Measurements from ENCODE around the gene PTPN18. TPM values are rescaled to one million over a fixed set of nuclear protein-coding genes. Genes with fewer than 3 reads are reported as not detected.

PTPN18 gene
- total RNA-seq, 1 experiment from 2014 or later: 16.3 TPM

- Histone ChIP-seq H4K91ac (ENCODE audit: insufficient read length, low read depth, low read length) (no peak overlapping the region), H3T11ph (ENCODE audit: low read length) (no peak overlapping the region), H2AK5ac (ENCODE audit: insufficient read length, low read length) (no peak overlapping the region), H3K18ac (ENCODE audit: insufficient read length, low read depth, low read length) (no peak overlapping the region), H3K56ac (ENCODE audit: insufficient read length, low read depth, low read length) (no peak overlapping the region), H2AFZ (ENCODE audit: low read length) (no peak overlapping the region), H3K9me3 (ENCODE audit: control insufficient read depth, low read depth, low read length) (no peaks in the 10 kb centered on the region), H3K14ac (ENCODE audit: insufficient read depth, low read length) (no peak overlapping the region), H3K79me2 (ENCODE audit: insufficient read depth, low read length) (no peaks in the 10 kb centered on the region; the same call in 1 of the 2 replicates), H4K5ac (ENCODE audit: insufficient read length, low read depth, low read length) (no peak overlapping the region), H3K79me1 (ENCODE audit: insufficient read depth, low read depth, low read length, poor library complexity, severe bottlenecking) (no peaks in the 10 kb centered on the region), H3K27ac (ENCODE audit: insufficient read length, low read depth, low read length) (no peak overlapping the region), H4K20me1 (ENCODE audit: control insufficient read depth, insufficient read depth, insufficient read length) (no peaks in the 10 kb centered on the region), H2BK20ac (ENCODE audit: low read depth, low read length, poor library complexity, severe bottlenecking) (no peak overlapping the region), H2BK15ac (ENCODE audit: low read depth, low read length) (no peak overlapping the region), H3K23me2 (ENCODE audit: insufficient read length, low read depth, low read length, poor library complexity, severe bottlenecking) (peaks cover 5% of the 10 kb centered on the region), H3K4ac (ENCODE audit: low read depth, low read length) (no peak overlapping the region), H3K4me2 (ENCODE audit: insufficient read depth, insufficient read length, low read length) (no peak overlapping the region), H3K9ac (ENCODE audit: extremely low read depth, insufficient read length, low read length) (no peak overlapping the region), H3K27me3 (ENCODE audit: insufficient read depth, low read length) (no peaks in the 10 kb centered on the region), H3K4me1 (ENCODE audit: insufficient read depth, low read length) (no peaks in the 10 kb centered on the region), H2BK12ac (ENCODE audit: insufficient read length, low read depth, low read length) (no peak overlapping the region), H2BK5ac (ENCODE audit: insufficient read length, low read length) (no peak overlapping the region), H3K23ac (ENCODE audit: insufficient read length, low read depth, low read length) (no peak overlapping the region), H2BK120ac (ENCODE audit: low read depth, low read length, poor library complexity, severe bottlenecking) (no peak overlapping the region), H4K8ac (replicated peaks; ENCODE audit: insufficient read length, low read depth, low read length) (no peak overlapping the region)
- no peaks in the 10 kb centered on the region; a peak in 1 of 5 replicates for H3K9me3 Mint-ChIP-seq
- H3K4me1 Mint-ChIP-seq: peaks cover 10 to 12% of the 10 kb centered on the region in 2 experiments
- no peaks in the 10 kb centered on the region; the same call in 1 of the 2 replicates for H3K27me3 Mint-ChIP-seq (ENCODE audit: low read depth)
- no CpG with 5 or more reads among the region's 7 CpGs for WGBS (ENCODE audit: extremely low coverage, insufficient read length, low lambda C conversion rate)
- peak overlapping the region in 1 of 3 experiments; percentile 78; a peak in 2 of 7 replicates for H3K27ac Mint-ChIP-seq
- H3K36me3 Mint-ChIP-seq (ENCODE audit: insufficient read depth in 1 of 3, low read depth in 3 of 3): peaks cover 43 to 62% (median 44%) of the 10 kb centered on the region in 3 experiments; a peak in 6 of 7 replicates
- TF ChIP-seq CTCF (conservative IDR thresholded peaks at IDR 0.05): no peak
- H3K4me3 Mint-ChIP-seq: no peak overlapping the region
- DNase-seq: no peak
Measured at GRCh38 chr2:130347220-130347925, 8.5 kb upstream of the PTPN18 start.
